ENCODE measurements around the gene ACTA1. TPM values are rescaled to one million over a fixed set of nuclear protein-coding genes. Genes with fewer than 3 reads are reported as not detected.

The ACTA1 gene
- total and polyA plus RNA-seq, 3 experiments from 2014 or later, result not detected

DNA sequence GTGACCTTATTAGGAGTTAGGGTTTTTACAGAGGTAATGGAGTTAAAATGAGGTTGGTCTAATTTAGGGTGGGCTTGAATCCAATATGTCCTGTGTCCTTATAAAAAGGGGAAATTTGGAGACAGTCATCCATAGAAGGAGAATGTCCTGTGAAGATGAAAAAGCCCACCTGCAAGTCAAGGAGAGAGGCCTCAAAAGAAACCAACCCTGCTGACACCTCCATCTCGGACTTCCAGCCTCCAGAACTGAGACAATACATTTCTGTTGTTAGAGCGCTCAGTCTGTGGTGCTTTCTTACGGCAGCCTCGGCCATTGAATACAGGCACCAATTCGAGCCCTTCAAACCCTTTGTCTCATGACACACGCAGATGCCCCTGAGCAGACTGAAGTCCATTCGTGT lies 43.8 kb downstream of the ACTA1 start:
- Histone ChIP-seq H3K27me3 (ENCODE audit: insufficient read depth, low read length, poor library complexity, severe bottlenecking) (peaks cover 4% of the 10 kb centered on the region), H3K36me3 (ENCODE audit: insufficient read depth, low read length) (no peaks in the 10 kb centered on the region), H3K27ac (ENCODE audit: low read depth, low read length) (no peak overlapping the region), H3K4me1 (ENCODE audit: insufficient read depth, low read length) (no peaks in the 10 kb centered on the region), H3K4me3 (ENCODE audit: low read length) (no peak overlapping the region), H3K9me3 (ENCODE audit: low read length) (no peaks in the 10 kb centered on the region)
- Mint-ChIP-seq H3K27ac (no peak overlapping the region), H3K4me1 (no peaks in the 10 kb centered on the region), H3K36me3 (peaks cover 0 to 1% (median 0%) of the 10 kb centered on the region in 3 donors), H3K27me3 (peaks cover 8 to 38% of the 10 kb centered on the region in 2 donors), H3K4me3 (no peak overlapping the region), H3K9me3 (no peaks in the 10 kb centered on the region)
- ChIA-PET CTCF (no interaction called here), POLR2A (no interaction called here)
- no peak for DNase-seq

- peaks cover 7 to 36% of the 10 kb centered on the region in 2 donors for H3K27me3 Mint-ChIP-seq
- peaks cover 4% of the 10 kb centered on the region for H3K27me3 ChIP-seq (ENCODE audit: insufficient read depth, low read length, poor library complexity, severe bottlenecking)
- no peaks in the 10 kb centered on the region for H3K9me3 ChIP-seq (ENCODE audit: low read length)
- H3K27ac Mint-ChIP-seq, result no peak overlapping the region
- no peaks in the 10 kb centered on the region for H3K36me3 ChIP-seq (ENCODE audit: insufficient read depth, low read length)
- peaks cover 0 to 1% (median 0%) of the 10 kb centered on the region in 3 donors for H3K36me3 Mint-ChIP-seq
- H3K4me3 Mint-ChIP-seq, result no peak overlapping the region
- H3K4me1 Mint-ChIP-seq, result no peaks in the 10 kb centered on the region
- H3K4me3 ChIP-seq (ENCODE audit: low read length), result no peak overlapping the region
- no peaks in the 10 kb centered on the region for H3K4me1 ChIP-seq (ENCODE audit: insufficient read depth, low read length)
- POLR2A ChIA-PET, result no interaction called here
- no peak for DNase-seq
- CTCF ChIA-PET, result no interaction called here
- no peak overlapping the region for H3K27ac ChIP-seq (ENCODE audit: low read depth, low read length)
- no peaks in the 10 kb centered on the region for H3K9me3 Mint-ChIP-seq
These were observed 44.9 kb downstream of the ACTA1 start for GRCh38 chr1:229388897-229389580.

DNA sequence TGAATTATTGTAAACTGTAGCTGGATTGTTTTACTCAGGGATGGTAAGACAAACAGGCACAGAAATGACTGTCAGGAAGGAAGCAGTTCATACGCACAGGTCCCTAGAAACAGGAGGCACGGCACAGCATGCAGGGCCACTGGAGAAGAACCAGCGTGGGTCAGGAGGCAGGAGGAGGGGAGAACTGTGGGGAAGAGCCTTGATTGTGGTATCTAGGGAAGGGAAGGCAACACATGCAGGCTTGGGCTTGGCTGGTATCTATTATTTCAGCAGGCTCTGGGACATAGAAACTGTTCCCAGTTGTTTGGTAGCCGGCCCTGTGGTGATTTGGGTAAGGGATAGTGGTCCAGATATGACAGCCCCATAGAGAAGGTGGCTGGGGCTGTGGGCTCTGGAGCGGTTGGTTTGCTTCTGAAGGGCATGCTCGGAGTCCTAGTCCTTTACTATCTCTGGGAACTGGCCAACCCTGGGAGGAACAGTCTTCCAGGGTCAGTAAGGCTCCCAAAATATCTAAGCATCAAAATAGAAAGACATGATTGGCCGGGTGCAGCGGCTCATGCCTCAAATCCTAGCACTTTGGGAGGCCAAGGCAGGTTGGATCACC lies 47.9 kb downstream of the ACTA1 start:
- Histone ChIP-seq H3K27me3 (ENCODE audit: insufficient read depth, low read length, poor library complexity, severe bottlenecking) (peaks cover 4% of the 10 kb centered on the region), H3K27ac (ENCODE audit: low read depth, low read length) (no peak overlapping the region), H3K4me1 (ENCODE audit: insufficient read depth, low read length) (no peaks in the 10 kb centered on the region), H3K36me3 (ENCODE audit: insufficient read depth, low read length) (no peaks in the 10 kb centered on the region), H3K9me3 (ENCODE audit: low read length) (no peaks in the 10 kb centered on the region), H3K4me3 (ENCODE audit: low read length) (no peak overlapping the region)
- no peak for DNase-seq
- ChIA-PET CTCF (no interaction called here), POLR2A (no interaction called here)
- Mint-ChIP-seq H3K27ac (no peak overlapping the region), H3K4me1 (no peaks in the 10 kb centered on the region), H3K36me3 (no peaks in the 10 kb centered on the region), H3K9me3 (no peaks in the 10 kb centered on the region), H3K27me3 (peaks cover under 1 to 25% of the 10 kb centered on the region in 2 donors), H3K4me3 (no peak overlapping the region)

- no peaks in the 10 kb centered on the region for H3K36me3 Mint-ChIP-seq
- H3K27me3 Mint-ChIP-seq, result peaks cover 2 to 20% of the 10 kb centered on the region in 2 donors
- H3K27ac Mint-ChIP-seq, result no peak overlapping the region
- H3K4me1 Mint-ChIP-seq, result no peaks in the 10 kb centered on the region
- Histone ChIP-seq H3K4me1 (ENCODE audit: insufficient read depth, low read length) (no peaks in the 10 kb centered on the region), H3K27me3 (ENCODE audit: insufficient read depth, low read length, poor library complexity, severe bottlenecking) (peaks cover 4% of the 10 kb centered on the region), H3K9me3 (ENCODE audit: low read length) (no peaks in the 10 kb centered on the region), H3K36me3 (ENCODE audit: insufficient read depth, low read length) (no peaks in the 10 kb centered on the region), H3K27ac (ENCODE audit: low read depth, low read length) (no peak overlapping the region), H3K4me3 (ENCODE audit: low read length) (no peak overlapping the region)
- H3K9me3 Mint-ChIP-seq, result no peaks in the 10 kb centered on the region
- DNase-seq, result no peak
- no peak overlapping the region for H3K4me3 Mint-ChIP-seq
- ChIA-PET CTCF (no interaction called here), POLR2A (no interaction called here)
These were observed 49.1 kb downstream of the ACTA1 start for GRCh38 chr1:229384822-229385221.

GRCh38 chr1:229383961-229384360 lies 49.9 kb downstream of the ACTA1 start:
- no peak overlapping the region for H3K27ac ChIP-seq (ENCODE audit: low read depth, low read length)
- H3K4me1 Mint-ChIP-seq, result no peaks in the 10 kb centered on the region
- no peaks in the 10 kb centered on the region for H3K4me1 ChIP-seq (ENCODE audit: insufficient read depth, low read length)
- no peak for DNase-seq
- H3K27me3 ChIP-seq (ENCODE audit: insufficient read depth, low read length, poor library complexity, severe bottlenecking), result peaks cover 4% of the 10 kb centered on the region
- ChIA-PET POLR2A (no interaction called here), CTCF (no interaction called here)
- H3K36me3 Mint-ChIP-seq, result no peaks in the 10 kb centered on the region
- H3K36me3 ChIP-seq (ENCODE audit: insufficient read depth, low read length), result no peaks in the 10 kb centered on the region
- no peak overlapping the region for H3K4me3 ChIP-seq (ENCODE audit: low read length)
- no peaks in the 10 kb centered on the region for H3K9me3 ChIP-seq (ENCODE audit: low read length)
- H3K4me3 Mint-ChIP-seq, result no peak overlapping the region
- no peaks in the 10 kb centered on the region for H3K9me3 Mint-ChIP-seq
- no peak overlapping the region for H3K27ac Mint-ChIP-seq
- peaks cover 2 to 17% of the 10 kb centered on the region in 2 donors for H3K27me3 Mint-ChIP-seq

DNA sequence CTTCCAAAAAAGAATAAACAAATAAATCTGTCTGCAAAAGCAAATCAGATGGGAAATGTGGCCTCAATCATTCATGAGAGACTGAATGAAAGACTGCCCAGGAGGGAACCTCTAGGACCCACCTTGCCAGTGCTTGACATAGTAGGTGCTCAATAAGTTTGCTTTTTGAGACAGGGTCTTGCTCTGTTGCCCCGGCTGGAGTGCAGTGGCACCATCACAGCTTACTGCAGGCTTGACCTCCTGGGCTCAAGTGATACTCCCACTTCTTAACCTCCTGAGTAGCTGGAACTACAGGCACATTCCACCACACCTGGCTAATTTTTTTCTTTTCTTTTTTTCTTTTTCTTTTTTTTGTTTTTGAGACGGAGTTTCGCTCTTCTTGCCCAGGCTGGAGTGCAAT lies 50.7 kb downstream of the ACTA1 start:
- ChIA-PET CTCF (no interaction called here), POLR2A (no interaction called here)
- Mint-ChIP-seq H3K4me3 (no peak overlapping the region), H3K36me3 (no peaks in the 10 kb centered on the region), H3K27me3 (peaks cover 2 to 17% of the 10 kb centered on the region in 2 donors), H3K4me1 (no peaks in the 10 kb centered on the region), H3K27ac (no peak overlapping the region), H3K9me3 (no peaks in the 10 kb centered on the region)
- Histone ChIP-seq H3K4me3 (ENCODE audit: low read length) (no peak overlapping the region), H3K4me1 (ENCODE audit: insufficient read depth, low read length) (no peaks in the 10 kb centered on the region), H3K36me3 (ENCODE audit: insufficient read depth, low read length) (no peaks in the 10 kb centered on the region), H3K27me3 (ENCODE audit: insufficient read depth, low read length, poor library complexity, severe bottlenecking) (no peaks in the 10 kb centered on the region), H3K9me3 (ENCODE audit: low read length) (no peaks in the 10 kb centered on the region), H3K27ac (ENCODE audit: low read depth, low read length) (no peak overlapping the region)
- no peak for DNase-seq

Other genes with a start within 250 kb of the ACTA1 start
- 10 to 100 TPM; 32.2 to 34.9 TPM for gene RAB4A, start 163.0 kb downstream of the ACTA1 start, total RNA-seq
- 24.4 TPM for gene RAB4A, start 163.0 kb downstream of the ACTA1 start, polyA plus RNA-seq
- 1 to 10 TPM; 4.4 to 4.9 TPM for gene CCSAP, start 91.0 kb downstream of the ACTA1 start, total RNA-seq
- 2.1 TPM for gene CCSAP, start 91.0 kb downstream of the ACTA1 start, polyA plus RNA-seq
- 10 to 100 TPM; 51.1 to 57.9 TPM for gene NUP133, start 74.2 kb upstream of the ACTA1 start, total RNA-seq
- 19.9 TPM for gene NUP133, start 74.2 kb upstream of the ACTA1 start, polyA plus RNA-seq
- 10 to 100 TPM; 42.7 to 48.0 TPM for gene ABCB10, start 124.6 kb upstream of the ACTA1 start, total RNA-seq
- gene ABCB10, start 124.6 kb upstream of the ACTA1 start, polyA plus RNA-seq, result 11.1 TPM
- 10 to 100 TPM; 30.5 to 31.7 TPM for gene TAF5L, start 192.0 kb upstream of the ACTA1 start, total RNA-seq
- 7.2 TPM for gene TAF5L, start 192.0 kb upstream of the ACTA1 start, polyA plus RNA-seq
- 10 to 100 TPM; 37.6 to 38.2 TPM for gene URB2, start 192.2 kb upstream of the ACTA1 start, total RNA-seq
- 6.5 TPM for gene URB2, start 192.2 kb upstream of the ACTA1 start, polyA plus RNA-seq

Data from CD8-positive, alpha-beta memory T cell (primary cell).